ENCODE measurements around the gene DNAH7.
"Not testable (repeated sequence)": the region's sequence is repeated elsewhere in the genome, so short reads cannot be mapped to it uniquely, and the experiment has no call there.

The DNAH7 gene

GRCh38 chr2:195959341-195959740 lies 109.3 kb downstream of the DNAH7 start:
- DNase-seq = no peak

- no peak for DNase-seq
Observed at GRCh38 chr2:195956725-195957124, 111.9 kb downstream of the DNAH7 start.

- no peak for DNase-seq
Observed at GRCh38 chr2:195945056-195945455, 123.6 kb downstream of the DNAH7 start.

DNA sequence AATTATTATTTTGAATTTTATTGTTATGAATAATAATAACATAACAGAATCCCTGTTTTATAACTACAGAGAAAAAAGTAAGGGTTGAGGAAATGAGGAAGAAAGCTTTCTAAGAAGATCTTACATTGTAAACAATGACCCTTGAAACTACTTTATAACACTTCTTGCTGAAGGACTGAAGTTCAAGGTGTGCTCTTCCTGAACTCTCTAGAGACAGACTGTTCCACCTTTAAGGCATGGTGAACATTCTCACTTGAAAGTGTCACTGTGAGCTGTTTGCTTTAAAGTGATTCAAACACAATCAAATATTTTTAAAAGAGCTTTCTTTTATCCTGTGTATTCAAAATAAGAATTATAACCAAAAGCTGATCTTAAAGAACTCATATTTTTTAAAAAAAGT lies 131.5 kb downstream of the DNAH7 start:
- DNase-seq = no peak

DNA sequence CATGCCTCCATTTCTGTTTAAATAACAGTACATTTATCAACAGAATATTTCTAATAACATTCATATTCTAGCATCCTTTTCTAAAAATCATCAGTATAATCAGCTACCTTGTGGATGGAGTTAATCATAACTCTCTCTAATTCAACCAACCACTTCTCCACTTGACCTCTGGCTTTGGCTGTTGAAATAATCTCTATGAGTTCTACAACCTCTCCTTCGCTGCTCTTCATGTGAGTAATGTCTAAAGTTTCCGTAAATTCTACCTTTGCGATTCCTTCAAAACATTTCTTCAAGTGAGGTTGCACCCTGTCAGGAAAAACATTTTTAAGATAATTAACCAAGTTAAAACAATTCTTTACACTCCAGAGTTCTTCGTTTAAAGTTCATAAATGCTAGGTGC lies 134.2 kb downstream of the DNAH7 start:
- DNase-seq = no peak

DNA sequence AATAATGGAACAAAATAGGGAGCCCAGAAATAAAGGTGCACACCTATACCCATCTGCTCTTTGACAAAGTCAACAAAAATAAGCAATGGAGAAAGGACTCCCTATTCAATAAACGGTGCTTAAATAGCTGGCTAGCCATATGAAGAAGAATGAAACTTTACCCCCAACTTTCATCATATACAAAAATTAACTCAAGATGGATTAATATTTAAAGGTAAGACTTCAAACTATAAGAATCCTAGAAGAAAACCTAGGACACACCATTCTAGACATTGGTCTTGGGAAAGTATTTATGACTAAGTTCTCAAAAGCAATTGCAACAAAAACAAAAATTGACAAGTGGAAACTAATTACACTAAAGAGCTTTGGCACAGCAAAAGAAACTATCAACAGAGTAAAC lies 139.1 kb downstream of the DNAH7 start:
- DNase-seq = no peak

DNA sequence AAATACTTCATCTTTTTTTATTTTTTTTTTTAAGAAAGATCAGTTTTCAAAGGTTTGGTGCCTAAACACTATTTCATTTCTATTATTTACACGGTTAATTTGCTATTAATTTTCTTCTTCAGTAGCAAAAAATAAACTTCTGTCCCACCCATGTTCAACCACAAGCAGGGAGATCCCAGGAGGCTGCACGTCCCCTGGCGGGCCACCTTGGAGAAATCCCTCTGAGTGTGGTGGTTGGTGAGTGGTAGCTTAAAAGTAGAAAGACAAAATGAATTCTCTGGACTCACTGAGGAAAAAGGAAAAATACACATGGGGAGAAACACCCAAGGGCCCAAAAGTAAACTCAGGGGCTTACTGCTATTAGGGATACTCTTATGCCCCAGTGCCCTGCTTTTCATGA lies 143.5 kb downstream of the DNAH7 start:
- DNase-seq = no peak

- DNase-seq = no peak
Observed at GRCh38 chr2:195923889-195924288, 144.7 kb downstream of the DNAH7 start.

DNA sequence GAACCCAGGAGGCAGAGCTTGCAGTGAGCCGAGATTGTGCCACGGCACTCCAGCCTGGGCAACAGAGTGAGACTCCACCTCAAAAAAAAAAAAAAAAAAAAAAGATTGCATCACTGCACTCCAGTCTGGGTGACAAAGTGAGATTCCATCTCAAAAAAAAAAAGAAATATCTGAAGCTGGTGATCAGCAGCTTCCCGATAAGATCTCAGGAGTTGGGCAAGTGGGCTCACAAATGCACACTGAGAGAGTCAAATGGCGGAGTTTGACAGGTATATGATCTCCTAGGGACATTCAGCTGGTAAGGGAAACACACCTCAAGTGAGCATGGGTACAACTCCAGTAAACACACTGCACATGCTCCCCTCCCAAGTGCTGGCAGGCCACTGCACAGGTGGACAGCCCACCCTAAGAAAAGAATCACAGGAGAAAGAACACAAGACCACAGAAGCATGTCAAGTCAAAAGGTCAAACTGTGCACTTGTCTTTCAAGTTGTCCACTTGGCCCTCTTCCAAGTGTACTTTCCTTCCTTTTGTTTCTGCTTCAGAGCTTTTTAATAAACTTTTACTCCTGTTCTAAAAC lies 151.5 kb downstream of the DNAH7 start:
- DNase-seq = not testable (repeated sequence)

- DNase-seq = no peak
Observed at GRCh38 chr2:195912079-195912478, 156.6 kb downstream of the DNAH7 start.

GRCh38 chr2:195910570-195910969 lies 158.1 kb downstream of the DNAH7 start:
- no peak for DNase-seq

- DNase-seq = no peak
Observed at GRCh38 chr2:195909926-195910325, 158.7 kb downstream of the DNAH7 start.

GRCh38 chr2:195907474-195907873 lies 161.2 kb downstream of the DNAH7 start:
- DNase-seq = no peak

DNA sequence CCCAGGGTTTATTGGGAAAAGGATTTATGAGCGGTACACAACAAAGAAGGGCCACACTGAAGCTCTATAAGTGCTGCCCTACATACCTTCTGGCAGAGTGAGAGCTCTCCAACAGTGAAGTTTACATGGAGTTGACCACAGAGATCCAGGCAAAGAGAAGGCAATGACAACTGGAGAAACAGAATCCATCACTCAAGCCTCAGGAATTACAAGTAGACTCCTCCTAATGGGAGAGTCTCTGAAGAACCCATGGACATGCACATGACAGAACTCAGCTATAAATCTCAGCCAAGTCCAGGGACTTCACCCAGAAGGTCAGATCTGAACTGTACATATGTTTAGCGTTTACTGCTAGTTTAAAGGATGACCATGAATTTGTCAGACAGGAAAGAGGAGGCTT lies 164.7 kb downstream of the DNAH7 start:
- no peak for DNase-seq

- DNase-seq = no peak
Observed at GRCh38 chr2:195902857-195903256, 165.8 kb downstream of the DNAH7 start.

GRCh38 chr2:195899226-195899625 lies 169.4 kb downstream of the DNAH7 start:
- DNase-seq = no peak

GRCh38 chr2:195898505-195899191 lies 170.0 kb downstream of the DNAH7 start:
- DNase-seq = no peak

DNA sequence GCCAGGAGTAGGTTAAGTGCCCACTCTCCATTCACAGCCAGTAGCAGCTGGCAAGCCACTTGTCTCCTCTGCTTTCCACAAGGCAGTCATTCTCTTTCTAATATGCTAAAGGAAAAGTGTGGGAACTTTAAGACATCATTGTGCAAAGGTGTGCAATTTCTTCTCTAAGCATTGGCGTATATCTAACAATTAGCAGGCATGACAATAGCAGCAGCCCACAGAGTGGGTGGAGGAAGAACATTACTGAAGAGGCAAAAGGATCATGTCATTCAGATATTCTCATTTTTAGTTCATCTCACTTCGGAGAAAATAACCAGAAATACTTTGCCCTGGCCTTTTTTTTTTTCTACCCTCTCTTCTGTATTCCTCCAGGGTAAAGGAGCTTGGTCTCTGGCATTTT lies 177.6 kb downstream of the DNAH7 start:
- no peak for DNase-seq

- no peak for DNase-seq
Observed at GRCh38 chr2:195879153-195879552, 189.5 kb downstream of the DNAH7 start.

DNA sequence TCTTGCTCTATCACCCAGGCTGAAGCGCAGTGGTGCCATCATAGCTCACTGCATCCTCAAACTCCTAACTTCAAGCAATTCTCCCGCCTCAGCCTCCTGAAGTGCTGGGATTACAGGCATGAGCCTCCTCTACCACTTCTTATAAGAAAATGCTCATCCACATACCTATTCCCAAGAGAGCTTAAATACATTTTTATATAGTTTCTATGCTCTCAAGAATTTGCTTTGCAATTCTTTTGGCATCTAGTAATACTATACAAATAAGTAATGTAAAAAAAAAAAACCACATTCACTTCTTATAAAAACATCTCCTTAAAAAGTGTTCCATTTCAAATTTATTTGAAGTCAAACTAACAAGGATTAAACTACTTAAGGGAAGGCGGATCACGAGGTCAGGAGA lies 197.3 kb downstream of the DNAH7 start:
- DNase-seq = no peak

DNA sequence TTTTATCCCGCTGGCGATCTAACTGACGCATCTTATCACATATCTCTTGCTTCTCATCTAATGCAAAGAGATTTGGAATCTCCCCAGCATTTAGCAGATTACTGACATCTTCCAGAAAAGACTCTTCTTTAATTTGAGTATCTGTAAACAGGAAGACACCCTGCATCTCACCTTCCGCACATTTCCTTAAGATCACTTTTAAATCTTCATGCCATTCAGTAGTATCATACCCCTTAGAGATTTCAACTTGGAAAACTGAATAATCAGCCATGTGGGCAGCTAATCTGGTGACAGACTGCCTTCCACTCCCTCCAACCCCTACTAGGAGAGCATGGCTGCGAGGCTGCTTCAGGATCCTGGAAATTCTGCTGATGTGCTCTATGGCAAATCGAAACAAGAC lies 204.3 kb downstream of the DNAH7 start:
- DNase-seq = no peak

DNA sequence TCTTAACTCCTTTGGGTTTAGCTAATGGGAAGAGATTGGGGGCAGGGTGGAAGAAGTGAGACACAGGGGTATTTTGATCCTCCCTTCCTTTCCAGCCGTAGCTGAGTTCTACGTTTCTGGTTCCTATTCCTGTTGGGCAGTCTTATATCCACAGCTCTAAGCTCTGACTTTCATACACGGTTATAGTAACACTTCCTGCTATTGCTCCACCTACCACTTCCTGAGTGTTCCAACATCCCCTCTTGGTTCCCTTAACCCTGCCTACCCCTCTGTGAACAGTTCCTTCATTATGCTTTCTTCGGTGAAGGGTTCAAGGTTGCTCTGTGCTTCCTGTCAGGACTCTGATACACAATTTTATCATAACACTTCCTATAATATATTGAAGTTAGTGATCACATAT lies 205.1 kb downstream of the DNAH7 start:
- DNase-seq = no peak

- no peak for DNase-seq
Observed at GRCh38 chr2:195863121-195863520, 205.5 kb downstream of the DNAH7 start.

- DNase-seq = no peak
Observed at GRCh38 chr2:195861821-195862220, 206.8 kb downstream of the DNAH7 start.

- no peak for DNase-seq
Observed at GRCh38 chr2:195859513-195859912, 209.1 kb downstream of the DNAH7 start.
